GM21360 (cell line): ENCODE measurements around the gene CLSTN2.

Experiments
- ATAC-seq: cut with Tn5 transposase; IDR thresholded peaks from one replicate; pipeline ENCODE4 v1.9.1; 2021; ENCODE audit warnings: mild to moderate bottlenecking, moderate library complexity; ENCODE audit not compliant: unreplicated experiment

Gene CLSTN2

GRCh38 chr3:140440446-140440845 is 505.5 kb downstream of the CLSTN2 start:
- ATAC-seq: no peak

- no peak for ATAC-seq
Observed at GRCh38 chr3:140441006-140441405, 506.0 kb downstream of the CLSTN2 start.

- ATAC-seq: no peak
Observed at GRCh38 chr3:140442621-140443020, 507.6 kb downstream of the CLSTN2 start.

- ATAC-seq: no peak
Observed at GRCh38 chr3:140443073-140443472, 508.1 kb downstream of the CLSTN2 start.

- ATAC-seq: no peak
Observed at GRCh38 chr3:140443806-140444205, 508.8 kb downstream of the CLSTN2 start.

- no peak for ATAC-seq
Observed at GRCh38 chr3:140446734-140447133, 511.7 kb downstream of the CLSTN2 start.

GRCh38 chr3:140447136-140447535 is 512.2 kb downstream of the CLSTN2 start:
- no peak for ATAC-seq

- ATAC-seq: no peak
Observed at GRCh38 chr3:140448001-140448400, 513.0 kb downstream of the CLSTN2 start.

- ATAC-seq: no peak
Observed at GRCh38 chr3:140449413-140450256, 514.6 kb downstream of the CLSTN2 start.

GRCh38 chr3:140453750-140454149 is 518.8 kb downstream of the CLSTN2 start:
- ATAC-seq: no peak

- no peak for ATAC-seq
Observed at GRCh38 chr3:140455521-140456214, 520.7 kb downstream of the CLSTN2 start.

- no peak for ATAC-seq
Observed at GRCh38 chr3:140456974-140457373, 522.0 kb downstream of the CLSTN2 start.

- no peak for ATAC-seq
Observed at GRCh38 chr3:140459462-140459861, 524.5 kb downstream of the CLSTN2 start.

GRCh38 chr3:140461250-140461649 is 526.3 kb downstream of the CLSTN2 start:
- no peak for ATAC-seq

GRCh38 chr3:140463355-140463754 is 528.4 kb downstream of the CLSTN2 start:
- ATAC-seq: no peak

- no peak for ATAC-seq
Observed at GRCh38 chr3:140465988-140466387, 531.0 kb downstream of the CLSTN2 start.

- no peak for ATAC-seq
Observed at GRCh38 chr3:140466535-140466934, 531.5 kb downstream of the CLSTN2 start.

- ATAC-seq: no peak
Observed at GRCh38 chr3:140467104-140467577, 532.2 kb downstream of the CLSTN2 start.

GRCh38 chr3:140467796-140468315 is 532.9 kb downstream of the CLSTN2 start:
- no peak for ATAC-seq

- ATAC-seq: no peak
Observed at GRCh38 chr3:140468407-140468806, 533.4 kb downstream of the CLSTN2 start.

- ATAC-seq: no peak
Observed at GRCh38 chr3:140469491-140469890, 534.5 kb downstream of the CLSTN2 start.

GRCh38 chr3:140470211-140470610 is 535.2 kb downstream of the CLSTN2 start:
- no peak for ATAC-seq
